AG09319 (cell line): Measurements from ENCODE around the gene ADPRHL1.

ENCODE experiments used
- DNase-seq: peaks from one replicate; pipeline ENCODE4 v3.0.0-alpha.2; 2010; ENCODE audit warnings: low read depth; ENCODE audit errors: extremely low read depth
- CTCF ChIP-seq: IDR thresholded peaks from 2 replicates; pipeline ENCODE4 v1.5.1; 2011; ENCODE audit warnings: low read depth, mild to moderate bottlenecking, inconsistent platforms, low read length, moderate library complexity

ADPRHL1 gene

GRCh38 chr13:113470073-113470472, 16.8 kb upstream of the ADPRHL1 start:
- no peak for TF ChIP-seq CTCF
- DNase-seq = no peak

GRCh38 chr13:113469582-113469981, 16.3 kb upstream of the ADPRHL1 start:
- no peak for TF ChIP-seq CTCF
- no peak for DNase-seq

GRCh38 chr13:113468472-113469201, 15.3 kb upstream of the ADPRHL1 start:
- no peak for DNase-seq
- TF ChIP-seq CTCF = no peak

GRCh38 chr13:113468029-113468428, 14.7 kb upstream of the ADPRHL1 start:
- DNase-seq = no peak
- no peak for TF ChIP-seq CTCF

- no peak for DNase-seq
- TF ChIP-seq CTCF = no peak
Observed at GRCh38 chr13:113466383-113466782, 13.1 kb upstream of the ADPRHL1 start.

- DNase-seq = no peak
- no peak for TF ChIP-seq CTCF
Observed at GRCh38 chr13:113465300-113465699, 12.0 kb upstream of the ADPRHL1 start.

GRCh38 chr13:113464476-113464875, 11.2 kb upstream of the ADPRHL1 start:
- DNase-seq = no peak
- TF ChIP-seq CTCF = no peak
